ENCODE results near the gene HSP90AB1. TPM values are rescaled to one million over a fixed set of nuclear protein-coding genes. Genes with fewer than 3 reads are reported as not detected.

HSP90AB1 gene
- total RNA-seq, 1 donor from 2014 or later = 2,402 TPM

DNA sequence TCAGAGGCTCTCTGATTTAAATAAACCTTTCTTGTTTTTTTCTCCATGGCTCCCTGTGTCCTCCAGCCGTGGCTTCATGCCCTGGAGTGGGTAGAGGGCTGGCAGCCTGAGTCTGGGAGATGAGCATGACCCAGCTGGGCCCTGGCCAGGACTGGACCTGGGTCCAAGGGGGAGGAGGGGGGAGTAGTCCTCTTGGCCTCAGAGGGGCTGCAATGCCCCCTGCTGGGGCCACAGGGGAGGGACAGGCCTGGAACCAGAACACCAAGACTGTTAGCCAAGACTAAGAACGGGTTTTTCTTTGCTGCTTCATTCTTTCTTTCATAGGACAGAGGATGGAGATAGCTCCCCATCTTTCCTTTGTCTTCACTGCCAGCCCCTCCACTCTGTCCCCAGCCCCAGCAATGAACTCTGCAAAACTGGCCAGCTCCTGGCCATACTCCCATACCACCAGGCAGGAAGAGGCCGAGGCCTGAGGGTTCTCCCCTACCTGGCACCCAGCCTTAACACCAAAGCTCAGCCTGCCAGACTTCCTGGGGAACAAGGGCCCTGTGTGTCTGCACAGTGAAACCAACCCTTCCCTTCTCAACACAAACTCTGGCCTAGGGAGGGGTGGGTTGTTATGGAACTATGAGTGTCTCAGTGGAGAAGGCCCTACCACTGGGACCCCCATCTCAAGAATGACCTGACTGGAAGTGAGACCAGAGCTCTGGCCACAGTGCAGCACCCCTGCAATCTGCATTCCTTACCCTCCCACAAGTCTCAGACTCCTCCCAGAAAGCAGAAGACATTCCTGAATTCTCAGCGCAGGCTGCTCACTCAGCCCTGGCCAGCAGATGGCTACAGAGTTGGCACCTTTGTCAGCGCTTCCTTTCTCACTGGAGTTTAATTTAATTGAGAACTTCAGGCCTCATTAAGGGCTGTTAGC lies 12.5 kb upstream of the HSP90AB1 start:
- H3K27me3 Mint-ChIP-seq (ENCODE audit: low read depth) = no peaks in the 10 kb centered on the region
- H3K27ac Mint-ChIP-seq = no peak overlapping the region
- peaks cover 43% of the 10 kb centered on the region for H3K4me1 Mint-ChIP-seq (ENCODE audit: low read depth)
- DNase-seq (ENCODE audit: low spot score) = no peak
- H3K36me3 Mint-ChIP-seq (ENCODE audit: low read depth) = peaks cover 69% of the 10 kb centered on the region
- intact Hi-C loops (cut with micrococcal nuclease) = loop anchor here (10.0 kb wide), 1 partner anchor 140 kb away; no protein-coding TSS in a partner anchor
- H3K4me3 Mint-ChIP-seq (ENCODE audit: low read depth) = no peak overlapping the region
- no peaks in the 10 kb centered on the region for H3K9me3 Mint-ChIP-seq

DNA sequence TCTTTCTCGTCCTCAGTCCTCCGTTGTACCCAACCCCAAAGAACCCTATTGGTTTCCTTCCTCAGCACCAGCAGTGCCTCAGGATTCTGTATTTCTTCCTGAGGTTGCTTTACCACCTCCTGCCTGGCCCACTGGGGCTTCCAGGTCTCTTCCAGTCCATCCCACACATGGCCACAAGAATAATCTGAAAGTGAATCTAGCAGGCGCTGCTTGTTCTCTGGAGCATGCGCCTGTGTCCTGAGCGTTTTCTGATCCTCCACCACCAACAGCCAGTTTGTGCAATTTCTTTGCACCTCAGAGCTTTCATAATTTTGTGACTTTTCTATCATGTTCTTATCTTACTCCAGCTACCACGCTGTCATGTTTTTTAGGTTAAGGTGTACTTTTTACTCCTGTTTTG lies 11.6 kb upstream of the HSP90AB1 start:
- peak overlapping the region; percentile 11 for H3K27ac Mint-ChIP-seq
- H3K27me3 Mint-ChIP-seq (ENCODE audit: low read depth) = no peaks in the 10 kb centered on the region
- peak overlapping the region; percentile 37 for H3K4me3 Mint-ChIP-seq (ENCODE audit: low read depth)
- DNase-seq (ENCODE audit: low spot score) = no peak
- peaks cover 44% of the 10 kb centered on the region for H3K4me1 Mint-ChIP-seq (ENCODE audit: low read depth)
- intact Hi-C loops (cut with micrococcal nuclease) = loop anchor here (10.0 kb wide), 1 partner anchor 140 kb away; no protein-coding TSS in a partner anchor
- no peaks in the 10 kb centered on the region for H3K9me3 Mint-ChIP-seq
- peaks cover 62% of the 10 kb centered on the region for H3K36me3 Mint-ChIP-seq (ENCODE audit: low read depth)

DNA sequence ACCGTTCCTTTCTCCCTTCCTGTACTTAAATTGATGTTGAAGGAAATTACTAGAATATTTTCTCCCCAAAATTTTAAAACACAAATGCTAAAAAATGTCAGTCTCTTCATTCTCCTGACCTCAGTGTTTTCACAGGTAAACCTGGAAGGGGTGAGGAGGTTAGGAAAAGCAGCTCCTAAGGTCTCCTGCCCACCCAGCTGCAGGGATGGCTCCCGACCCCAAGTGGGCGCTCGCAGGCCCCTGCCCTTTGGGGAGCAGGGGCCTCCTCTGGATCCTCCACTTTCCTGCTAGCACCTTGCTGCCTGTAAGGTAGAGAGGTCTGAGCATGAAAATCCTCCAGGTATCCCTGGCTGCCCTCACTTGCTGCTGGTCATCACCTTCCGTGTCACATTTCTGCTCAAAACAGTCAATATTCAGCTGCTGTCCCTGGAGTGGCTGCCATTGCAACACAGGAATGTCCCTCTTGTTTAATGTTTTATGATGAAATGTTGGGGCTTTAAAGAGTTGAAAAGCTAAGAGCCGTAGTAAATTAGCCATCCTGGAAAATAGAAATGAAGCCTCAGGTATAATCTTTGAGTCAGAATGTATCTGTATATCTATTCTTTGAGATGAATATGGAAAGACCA lies 10.9 kb upstream of the HSP90AB1 start:
- no peak for DNase-seq (ENCODE audit: low spot score)
- Mint-ChIP-seq H3K9me3 (no peaks in the 10 kb centered on the region), H3K27me3 (ENCODE audit: low read depth) (no peaks in the 10 kb centered on the region), H3K36me3 (ENCODE audit: low read depth) (peaks cover 55% of the 10 kb centered on the region), H3K4me1 (ENCODE audit: low read depth) (peaks cover 44% of the 10 kb centered on the region), H3K27ac (peak overlapping the region; percentile 46), H3K4me3 (ENCODE audit: low read depth) (no peak overlapping the region)
- intact Hi-C loops (cut with micrococcal nuclease) = loop anchor here (10.0 kb wide), 1 partner anchor 141 kb away; no protein-coding TSS in a partner anchor

- H3K9me3 Mint-ChIP-seq = no peaks in the 10 kb centered on the region
These were observed 9.7 kb upstream of the HSP90AB1 start for GRCh38 chr6:44237021-44237812.

DNA sequence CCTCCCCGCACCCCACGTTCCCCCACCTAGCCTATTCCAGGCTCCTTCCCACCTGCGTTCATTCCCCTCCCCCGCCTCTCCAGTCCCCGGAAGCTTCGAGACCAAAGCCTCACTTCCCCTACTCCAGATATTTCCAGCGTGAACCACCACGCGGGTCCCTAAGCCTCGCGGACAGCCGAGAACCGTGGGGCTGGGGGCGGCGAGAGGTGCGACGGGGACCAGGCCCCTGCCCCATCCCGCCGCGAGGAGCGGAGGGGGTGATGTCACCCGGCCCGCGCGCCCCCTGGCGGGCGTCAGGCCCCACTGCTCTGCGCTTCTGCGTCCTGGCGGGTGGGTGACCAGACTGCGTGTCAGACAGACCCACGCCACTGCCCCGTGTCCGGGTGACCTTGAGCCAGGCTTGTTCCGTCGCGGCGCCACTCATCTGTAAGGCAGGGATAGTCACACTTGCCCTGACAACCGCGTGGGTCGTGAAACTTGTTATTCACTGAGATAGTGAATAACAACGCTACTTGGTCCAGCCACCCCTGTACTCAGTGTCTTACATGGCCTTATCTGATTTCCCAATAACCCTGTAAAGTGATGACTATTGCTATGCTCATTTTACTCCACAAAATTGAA lies 9.0 kb upstream of the HSP90AB1 start:
- H3K27ac Mint-ChIP-seq = peak overlapping the region; percentile 89
- no peaks in the 10 kb centered on the region for H3K9me3 Mint-ChIP-seq
- H3K36me3 Mint-ChIP-seq (ENCODE audit: low read depth) = peaks cover 38% of the 10 kb centered on the region
- intact Hi-C loops (cut with micrococcal nuclease) = loop anchor here (1.0 to 10.0 kb wide), 7 partner anchors 9 to 143 kb away; partner anchors contain the start of gene HSP90AB1
- H3K4me3 Mint-ChIP-seq (ENCODE audit: low read depth) = peak overlapping the region; percentile 83
- DNase-seq (ENCODE audit: low spot score) = peak; percentile 78
- H3K27me3 Mint-ChIP-seq (ENCODE audit: low read depth) = no peaks in the 10 kb centered on the region
- H3K4me1 Mint-ChIP-seq (ENCODE audit: low read depth) = peaks cover 48% of the 10 kb centered on the region

More at GRCh38 chr6:44237021-44237812, 9.7 kb upstream of the HSP90AB1 start:
- Mint-ChIP-seq H3K4me1 (ENCODE audit: low read depth) (peaks cover 48% of the 10 kb centered on the region), H3K36me3 (ENCODE audit: low read depth) (peaks cover 45% of the 10 kb centered on the region), H3K27me3 (ENCODE audit: low read depth) (no peaks in the 10 kb centered on the region), H3K4me3 (ENCODE audit: low read depth) (peak overlapping the region; percentile 83), H3K27ac (peak overlapping the region; percentile 89)
- DNase-seq (ENCODE audit: low spot score) = peak; percentile 64
- intact Hi-C loops (cut with micrococcal nuclease) = loop anchor here (1.0 to 10.0 kb wide), 2 partner anchors 76 to 142 kb away; no protein-coding TSS in a partner anchor

DNA sequence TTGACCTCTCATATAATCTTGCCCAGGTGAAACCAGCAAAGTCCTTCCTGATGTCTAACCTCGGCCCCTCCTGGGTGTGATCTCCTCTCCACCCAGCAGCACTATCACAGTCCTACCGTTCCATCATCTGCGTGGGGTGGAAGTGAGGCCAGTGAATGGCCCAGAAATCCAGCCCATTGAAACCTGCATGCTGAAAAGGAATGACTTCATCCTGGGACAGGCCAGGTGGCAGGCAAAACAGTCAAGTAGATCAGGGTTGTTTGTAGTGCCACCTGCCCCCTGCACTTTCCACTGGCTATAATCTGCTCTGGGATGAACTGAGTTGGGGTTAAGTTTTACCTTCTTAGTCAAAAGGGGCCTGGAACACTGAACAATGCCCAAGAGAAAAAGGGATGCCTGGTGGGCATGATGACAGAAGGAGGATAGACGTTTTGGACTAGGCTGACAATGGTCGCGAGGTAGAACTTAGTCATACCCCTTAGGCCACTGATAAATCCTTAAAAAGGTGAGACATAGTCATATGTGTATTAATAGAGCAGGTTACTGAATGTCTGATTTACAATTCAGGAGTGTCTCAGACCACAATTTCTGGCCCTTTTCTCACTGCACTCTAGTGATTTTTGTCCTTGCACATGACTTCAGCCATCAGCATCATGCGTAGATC lies 8.1 kb upstream of the HSP90AB1 start:
- H3K9me3 Mint-ChIP-seq = no peaks in the 10 kb centered on the region
- H3K36me3 Mint-ChIP-seq (ENCODE audit: low read depth) = peaks cover 29% of the 10 kb centered on the region
- DNase-seq (ENCODE audit: low spot score) = no peak
- intact Hi-C loops (cut with micrococcal nuclease) = loop anchor here (1.0 to 10.0 kb wide), 6 partner anchors 8 to 144 kb away; partner anchors contain the start of gene HSP90AB1
- peak overlapping the region; percentile 62 for H3K4me3 Mint-ChIP-seq (ENCODE audit: low read depth)
- H3K4me1 Mint-ChIP-seq (ENCODE audit: low read depth) = peaks cover 42% of the 10 kb centered on the region
- no peaks in the 10 kb centered on the region for H3K27me3 Mint-ChIP-seq (ENCODE audit: low read depth)
- H3K27ac Mint-ChIP-seq = peak overlapping the region; percentile 89

DNA sequence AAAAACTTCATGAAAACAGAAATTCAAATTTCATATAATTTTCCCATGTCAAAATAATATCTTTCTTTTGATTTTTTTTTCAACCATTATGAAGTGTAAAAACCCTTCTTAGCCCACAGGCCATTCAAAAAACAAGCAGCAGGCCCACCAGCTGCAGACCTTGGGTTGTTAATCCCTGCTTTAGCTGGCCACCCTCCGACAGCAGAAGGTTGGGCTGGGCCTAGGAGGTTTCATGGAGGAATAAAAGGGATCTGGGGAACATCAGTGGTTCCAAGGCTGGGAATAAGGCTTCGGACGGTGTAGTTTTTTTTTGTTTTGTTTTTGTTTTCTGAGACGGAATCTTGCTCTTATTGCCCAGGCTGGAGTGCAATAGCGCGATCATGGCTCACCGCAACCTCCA lies 3.6 kb upstream of the HSP90AB1 start:
- Mint-ChIP-seq H3K27me3 (ENCODE audit: low read depth) (peaks cover 3% of the 10 kb centered on the region), H3K27ac (no peak overlapping the region), H3K4me3 (ENCODE audit: low read depth) (no peak overlapping the region), H3K4me1 (ENCODE audit: low read depth) (peaks cover 28% of the 10 kb centered on the region), H3K9me3 (no peaks in the 10 kb centered on the region), H3K36me3 (ENCODE audit: low read depth) (peaks cover 16% of the 10 kb centered on the region)
- intact Hi-C loops (cut with micrococcal nuclease) = no loop called here
- DNase-seq (ENCODE audit: low spot score) = no peak

- DNase-seq (ENCODE audit: low spot score) = no peak
- Mint-ChIP-seq H3K4me1 (ENCODE audit: low read depth) (peaks cover 34% of the 10 kb centered on the region), H3K27ac (peak overlapping the region; percentile 99), H3K36me3 (ENCODE audit: low read depth) (peaks cover 37% of the 10 kb centered on the region), H3K9me3 (no peaks in the 10 kb centered on the region), H3K4me3 (ENCODE audit: low read depth) (peak overlapping the region; percentile 96), H3K27me3 (ENCODE audit: low read depth) (peaks cover 3% of the 10 kb centered on the region)
- intact Hi-C loops (cut with micrococcal nuclease) = no loop called here
These were observed 1.4 kb upstream of the HSP90AB1 start for GRCh38 chr6:44245391-44245911.

- peak; percentile 84 for DNase-seq (ENCODE audit: low spot score)
- H3K36me3 Mint-ChIP-seq (ENCODE audit: low read depth) = peaks cover 44% of the 10 kb centered on the region
- H3K9me3 Mint-ChIP-seq = no peaks in the 10 kb centered on the region
- intact Hi-C loops (cut with micrococcal nuclease) = loop anchor here (1.0 to 2.0 kb wide), 3 partner anchors 19 to 119 kb away; partner anchors contain the start of genes MRPL14, NFKBIE and TMEM63B
- H3K4me3 Mint-ChIP-seq (ENCODE audit: low read depth) = peak overlapping the region; percentile 96
- H3K4me1 Mint-ChIP-seq (ENCODE audit: low read depth) = peaks cover 38% of the 10 kb centered on the region
- peaks cover 3% of the 10 kb centered on the region for H3K27me3 Mint-ChIP-seq (ENCODE audit: low read depth)
- H3K27ac Mint-ChIP-seq = peak overlapping the region; percentile 99
These were observed 814 bp upstream of the HSP90AB1 start for GRCh38 chr6:44245912-44246662.

DNA sequence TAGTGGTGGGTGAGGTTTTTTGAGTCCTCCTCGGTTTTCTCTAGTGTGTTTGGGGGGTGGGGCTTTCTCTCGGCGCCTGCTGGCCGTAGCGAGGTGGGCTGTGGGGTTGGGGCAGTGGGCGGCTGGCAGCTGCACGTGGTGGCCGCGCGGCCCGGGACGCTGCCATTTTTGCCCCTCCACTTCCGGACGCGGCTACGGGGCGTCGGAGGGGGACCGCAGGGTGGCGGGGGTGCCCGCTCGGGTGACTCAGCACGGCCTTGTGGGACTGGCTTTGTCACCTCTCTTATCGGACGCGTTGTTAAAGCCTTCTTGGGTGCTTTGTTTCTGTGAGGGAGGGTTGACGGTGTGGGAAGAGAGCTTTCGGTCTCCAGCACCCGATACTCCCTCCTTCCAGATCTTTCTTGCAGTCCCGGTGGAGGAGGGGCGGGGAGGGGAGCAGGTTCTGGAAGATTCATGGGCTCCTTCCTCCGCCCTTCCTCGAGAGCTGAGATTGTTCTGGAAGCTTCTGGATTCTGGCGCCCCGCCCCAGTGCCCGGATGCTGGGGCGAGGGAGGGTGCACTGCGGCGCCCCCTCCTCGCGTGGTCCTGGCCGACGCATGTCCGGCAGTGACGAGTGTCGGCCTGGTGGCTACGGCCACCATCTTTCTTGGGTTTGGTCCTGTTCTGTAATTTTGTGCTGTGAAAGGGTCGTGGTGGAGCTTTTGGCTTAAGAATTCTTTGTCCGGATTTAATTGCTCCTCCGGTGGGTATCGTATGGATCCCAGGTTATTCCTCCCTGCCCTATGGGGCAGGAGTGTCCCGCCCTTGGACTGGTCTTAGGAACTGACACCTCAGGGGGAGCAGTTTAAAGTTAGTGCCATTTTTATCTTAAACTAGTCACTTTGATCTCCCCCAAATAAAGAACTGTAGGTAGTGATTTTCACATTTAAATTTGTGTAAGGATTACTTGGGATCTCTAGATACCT lies 719 bp downstream of the HSP90AB1 start:
- Mint-ChIP-seq H3K27ac (peak overlapping the region; percentile 99), H3K4me1 (ENCODE audit: low read depth) (peaks cover 38% of the 10 kb centered on the region), H3K4me3 (ENCODE audit: low read depth) (peak overlapping the region; percentile 96), H3K9me3 (no peaks in the 10 kb centered on the region), H3K36me3 (ENCODE audit: low read depth) (peaks cover 59% of the 10 kb centered on the region), H3K27me3 (ENCODE audit: low read depth) (peaks cover 3% of the 10 kb centered on the region)
- peak; percentile 79 for DNase-seq (ENCODE audit: low spot score)
- intact Hi-C loops (cut with micrococcal nuclease) = loop anchor here (1.0 to 2.0 kb wide), 3 partner anchors 9 to 121 kb away; partner anchors contain the start of genes MRPL14 and TMEM63B

Data from activated T-helper 2 cell treated with anti-CD3 and anti-CD28 coated beads, Interferon-gamma antibody, Interleukin-2, Interleukin-4, amounts not matched to agents 10 μg/mL and 5 μg/mL and 100 μg/mL, durations not matched to agents 14 hours and 24 hours and 36 hours (primary cell).